HEK293 (cell line): Measurements from ENCODE around the gene F3.

ENCODE experiments used
- FEZF1 ChIP-seq: fragments of 450-650 bp; formaldehyde crosslinking; IDR thresholded peaks from 2 replicates; pipeline ENCODE4 v1.5.1; 2016; ENCODE audit warnings: missing biosample characterization, missing genetic modification characterization
- KLF10 ChIP-seq: fragments of 450-650 bp; IDR thresholded peaks from 2 replicates; pipeline ENCODE4 v1.5.1; 2018; ENCODE audit warnings: missing biosample characterization, mild to moderate bottlenecking, missing genetic modification characterization
- KLF7 ChIP-seq: fragments of 450-650 bp; formaldehyde crosslinking; IDR thresholded peaks from 2 replicates; pipeline ENCODE4 v1.5.1; 2016; ENCODE audit warnings: missing biosample characterization, missing genetic modification characterization, borderline replicate concordance
- KLF8 ChIP-seq: fragments of 450-650 bp; formaldehyde crosslinking; IDR thresholded peaks from 2 replicates; pipeline ENCODE4 v1.5.1; 2016; ENCODE audit warnings: missing biosample characterization, missing genetic modification characterization
- SP2 ChIP-seq: fragments of 450-650 bp; formaldehyde crosslinking; IDR thresholded peaks from 2 replicates; pipeline ENCODE4 v1.5.1; 2016; ENCODE audit warnings: missing biosample characterization, missing genetic modification characterization
- TCF7L2 ChIP-seq: IDR thresholded peaks from 2 replicates; pipeline ENCODE4 v1.6.1; 2011; ENCODE audit warnings: low read depth, mild to moderate bottlenecking, inconsistent platforms, low read length, moderate library complexity, borderline replicate concordance
- ZBTB17 ChIP-seq: fragments of 450-650 bp; formaldehyde crosslinking; IDR thresholded peaks from 2 replicates; pipeline ENCODE4 v1.5.1; 2016; ENCODE audit warnings: missing biosample characterization, missing genetic modification characterization
- ZBTB48 ChIP-seq: fragments of 450-650 bp; formaldehyde crosslinking; IDR thresholded peaks from 2 replicates; pipeline ENCODE4 v1.5.1; 2016; ENCODE audit warnings: missing biosample characterization, missing genetic modification characterization
- ZIC2 ChIP-seq: fragments of 450-650 bp; formaldehyde crosslinking; IDR thresholded peaks from 2 replicates; pipeline ENCODE4 v1.5.1; 2016; ENCODE audit warnings: missing biosample characterization, missing genetic modification characterization
- ZNF138 ChIP-seq: fragments of 450-650 bp; formaldehyde crosslinking; IDR thresholded peaks from 2 replicates; pipeline ENCODE4 v1.5.1; 2016; ENCODE audit warnings: missing biosample characterization, missing genetic modification characterization, borderline replicate concordance
- ZNF175 ChIP-seq: fragments of 450-650 bp; formaldehyde crosslinking; IDR thresholded peaks from 2 replicates; pipeline ENCODE4 v1.5.1; 2016; ENCODE audit warnings: missing biosample characterization, missing genetic modification characterization
- ZNF292 ChIP-seq: fragments of 450-650 bp; formaldehyde crosslinking; IDR thresholded peaks from 2 replicates; pipeline ENCODE4 v1.5.1; 2016; ENCODE audit warnings: low read depth, missing biosample characterization, missing genetic modification characterization, borderline replicate concordance
- ZNF341 ChIP-seq: fragments of 450-650 bp; formaldehyde crosslinking; IDR thresholded peaks from 2 replicates; pipeline ENCODE4; 2016; ENCODE audit warnings: low read depth, missing biosample characterization, missing genetic modification characterization
- ZNF548 ChIP-seq: fragments of 450-650 bp; formaldehyde crosslinking; IDR thresholded peaks from 2 replicates; pipeline ENCODE4 v1.5.1; 2016; ENCODE audit warnings: missing biosample characterization, missing genetic modification characterization
- ZNF707 ChIP-seq: fragments of 450-650 bp; formaldehyde crosslinking; IDR thresholded peaks from 2 replicates; pipeline ENCODE4 v1.5.1; 2016; ENCODE audit warnings: missing biosample characterization, missing genetic modification characterization
- ZNF747 ChIP-seq: fragments of 450-650 bp; formaldehyde crosslinking; IDR thresholded peaks from 2 replicates; pipeline ENCODE4 v1.5.1; 2016; ENCODE audit warnings: missing biosample characterization, missing genetic modification characterization
- ZNF791 ChIP-seq: fragments of 450-650 bp; formaldehyde crosslinking; IDR thresholded peaks from 2 replicates; pipeline ENCODE4 v1.5.1; 2016; ENCODE audit warnings: missing biosample characterization, missing genetic modification characterization
- ZNF837 ChIP-seq: fragments of 450-650 bp; formaldehyde crosslinking; IDR thresholded peaks from 2 replicates; pipeline ENCODE4 v1.5.1; 2016; ENCODE audit warnings: missing biosample characterization, missing genetic modification characterization
- ZSCAN16 ChIP-seq: fragments of 450-650 bp; formaldehyde crosslinking; IDR thresholded peaks from 2 replicates; pipeline ENCODE4 v1.5.1; 2016; ENCODE audit warnings: missing biosample characterization, missing genetic modification characterization
- ZXDB ChIP-seq: fragments of 450-650 bp; formaldehyde crosslinking; IDR thresholded peaks from 2 replicates; pipeline ENCODE4 v1.5.1; 2016; ENCODE audit warnings: missing biosample characterization, missing genetic modification characterization
- TF ChIP-seq, protein P1 (sequence below): fragments of 450-650 bp; formaldehyde crosslinking; conservative IDR thresholded peaks from 2 replicates; pipeline ENCODE4 v1.5.1; 2016; ENCODE audit warnings: low read depth, missing biosample characterization, missing genetic modification characterization
- TF ChIP-seq, protein P2 (sequence below): fragments of 450-650 bp; formaldehyde crosslinking; IDR thresholded peaks from 2 replicates; pipeline ENCODE4 v1.5.1; 2016; ENCODE audit warnings: missing biosample characterization, missing genetic modification characterization
- TF ChIP-seq, protein P3 (sequence below): fragments of 450-650 bp; formaldehyde crosslinking; conservative IDR thresholded peaks from 2 replicates; pipeline ENCODE4 v1.5.1; 2016; ENCODE audit warnings: low read depth, missing biosample characterization, missing genetic modification characterization
- TF ChIP-seq, protein P4 (sequence below): fragments of 450-650 bp; formaldehyde crosslinking; IDR thresholded peaks from 2 replicates; pipeline ENCODE4 v1.5.1; 2016; ENCODE audit warnings: missing biosample characterization, missing genetic modification characterization
- TF ChIP-seq, protein P5 (sequence below): fragments of 450-650 bp; formaldehyde crosslinking; IDR thresholded peaks from 2 replicates; pipeline ENCODE4 v1.5.1; 2016; ENCODE audit warnings: missing biosample characterization, missing genetic modification characterization

The F3 gene

DNA sequence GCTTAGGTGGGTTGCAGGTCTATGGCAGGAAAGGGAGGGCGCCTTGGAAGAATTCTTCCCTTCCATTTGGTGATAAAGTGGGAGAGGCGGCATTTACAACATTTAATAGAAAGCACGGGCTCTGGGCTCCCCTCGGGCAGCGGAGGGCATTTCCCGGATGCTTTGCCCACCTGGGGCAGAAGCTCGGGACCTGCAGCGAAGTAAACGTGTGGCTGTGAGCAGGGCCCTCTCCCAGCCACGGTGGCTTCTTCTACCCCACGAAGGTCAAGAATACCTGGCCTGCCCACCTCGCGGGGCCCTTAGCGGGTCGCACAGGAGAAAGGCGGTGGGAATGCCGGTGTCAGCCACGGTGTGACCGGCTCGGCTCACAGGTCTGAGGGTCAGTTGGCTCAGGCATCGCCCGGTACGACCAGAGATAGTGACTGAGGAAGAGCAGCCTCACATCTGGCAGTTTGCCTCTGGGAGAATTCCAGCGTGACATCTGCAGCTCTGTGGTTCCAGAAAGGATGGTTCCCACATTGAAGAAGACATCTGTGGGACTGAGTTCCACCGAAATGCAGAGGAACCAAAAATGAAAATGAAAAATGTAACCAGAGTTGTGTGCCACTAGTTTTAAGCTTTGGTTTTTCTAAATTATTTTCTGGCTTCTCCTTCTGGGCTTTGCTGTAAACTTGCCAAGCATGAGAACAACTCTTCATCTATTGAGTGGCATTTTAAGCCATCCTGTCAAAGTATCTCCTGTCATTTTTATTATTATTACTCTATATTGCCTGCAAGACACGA lies 720 bp upstream of the F3 start (continued):
- TF ChIP-seq, protein P1, sequence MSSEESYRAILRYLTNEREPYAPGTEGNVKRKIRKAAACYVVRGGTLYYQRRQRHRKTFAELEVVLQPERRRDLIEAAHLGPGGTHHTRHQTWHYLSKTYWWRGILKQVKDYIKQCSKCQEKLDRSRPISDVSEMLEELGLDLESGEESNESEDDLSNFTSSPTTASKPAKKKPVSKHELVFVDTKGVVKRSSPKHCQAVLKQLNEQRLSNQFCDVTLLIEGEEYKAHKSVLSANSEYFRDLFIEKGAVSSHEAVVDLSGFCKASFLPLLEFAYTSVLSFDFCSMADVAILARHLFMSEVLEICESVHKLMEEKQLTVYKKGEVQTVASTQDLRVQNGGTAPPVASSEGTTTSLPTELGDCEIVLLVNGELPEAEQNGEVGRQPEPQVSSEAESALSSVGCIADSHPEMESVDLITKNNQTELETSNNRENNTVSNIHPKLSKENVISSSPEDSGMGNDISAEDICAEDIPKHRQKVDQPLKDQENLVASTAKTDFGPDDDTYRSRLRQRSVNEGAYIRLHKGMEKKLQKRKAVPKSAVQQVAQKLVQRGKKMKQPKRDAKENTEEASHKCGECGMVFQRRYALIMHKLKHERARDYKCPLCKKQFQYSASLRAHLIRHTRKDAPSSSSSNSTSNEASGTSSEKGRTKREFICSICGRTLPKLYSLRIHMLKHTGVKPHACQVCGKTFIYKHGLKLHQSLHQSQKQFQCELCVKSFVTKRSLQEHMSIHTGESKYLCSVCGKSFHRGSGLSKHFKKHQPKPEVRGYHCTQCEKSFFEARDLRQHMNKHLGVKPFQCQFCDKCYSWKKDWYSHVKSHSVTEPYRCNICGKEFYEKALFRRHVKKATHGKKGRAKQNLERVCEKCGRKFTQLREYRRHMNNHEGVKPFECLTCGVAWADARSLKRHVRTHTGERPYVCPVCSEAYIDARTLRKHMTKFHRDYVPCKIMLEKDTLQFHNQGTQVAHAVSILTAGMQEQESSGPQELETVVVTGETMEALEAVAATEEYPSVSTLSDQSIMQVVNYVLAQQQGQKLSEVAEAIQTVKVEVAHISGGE (tag by site-specific recombination): peak; percentile 24; the same call in 1 of the 2 replicates
- TF ChIP-seq ZNF175 (tag by site-specific recombination) (no peak), ZNF292 (no peak), ZNF548 (no peak), ZIC2 (tag by site-specific recombination) (peak; percentile 31), TCF7L2 (no peak), ZNF138 (no peak), ZBTB48 (tag by site-specific recombination) (no peak), ZNF341 (no peak), SP2 (no peak), KLF10 (no peak), ZSCAN16 (tag by site-specific recombination) (0 out of 2 replicates have a peak, but pooled peaks have one; percentile 15), ZXDB (tag by site-specific recombination) (no peak; the same call in 1 of the 2 replicates), KLF8 (tag by site-specific recombination) (no peak), ZNF707 (tag by site-specific recombination) (no peak), ZNF747 (tag by site-specific recombination) (no peak), ZBTB17 (tag by site-specific recombination) (peak; percentile 82), FEZF1 (tag by site-specific recombination) (0 out of 2 replicates have a peak, but pooled peaks have one; percentile 18), ZNF837 (tag by site-specific recombination) (no peak), ZNF791 (tag by site-specific recombination) (no peak), KLF7 (tag by site-specific recombination) (no peak)
- TF ChIP-seq, protein P2, sequence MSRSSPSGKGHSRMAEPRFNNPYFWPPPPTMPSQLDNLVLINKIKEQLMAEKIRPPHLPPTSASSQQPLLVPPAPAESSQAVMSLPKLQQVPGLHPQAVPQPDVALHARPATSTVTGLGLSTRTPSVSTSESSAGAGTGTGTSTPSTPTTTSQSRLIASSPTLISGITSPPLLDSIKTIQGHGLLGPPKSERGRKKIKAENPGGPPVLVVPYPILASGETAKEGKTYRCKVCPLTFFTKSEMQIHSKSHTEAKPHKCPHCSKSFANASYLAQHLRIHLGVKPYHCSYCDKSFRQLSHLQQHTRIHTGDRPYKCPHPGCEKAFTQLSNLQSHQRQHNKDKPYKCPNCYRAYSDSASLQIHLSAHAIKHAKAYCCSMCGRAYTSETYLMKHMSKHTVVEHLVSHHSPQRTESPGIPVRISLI (tag by site-specific recombination): no peak
- TF ChIP-seq, protein P3, sequence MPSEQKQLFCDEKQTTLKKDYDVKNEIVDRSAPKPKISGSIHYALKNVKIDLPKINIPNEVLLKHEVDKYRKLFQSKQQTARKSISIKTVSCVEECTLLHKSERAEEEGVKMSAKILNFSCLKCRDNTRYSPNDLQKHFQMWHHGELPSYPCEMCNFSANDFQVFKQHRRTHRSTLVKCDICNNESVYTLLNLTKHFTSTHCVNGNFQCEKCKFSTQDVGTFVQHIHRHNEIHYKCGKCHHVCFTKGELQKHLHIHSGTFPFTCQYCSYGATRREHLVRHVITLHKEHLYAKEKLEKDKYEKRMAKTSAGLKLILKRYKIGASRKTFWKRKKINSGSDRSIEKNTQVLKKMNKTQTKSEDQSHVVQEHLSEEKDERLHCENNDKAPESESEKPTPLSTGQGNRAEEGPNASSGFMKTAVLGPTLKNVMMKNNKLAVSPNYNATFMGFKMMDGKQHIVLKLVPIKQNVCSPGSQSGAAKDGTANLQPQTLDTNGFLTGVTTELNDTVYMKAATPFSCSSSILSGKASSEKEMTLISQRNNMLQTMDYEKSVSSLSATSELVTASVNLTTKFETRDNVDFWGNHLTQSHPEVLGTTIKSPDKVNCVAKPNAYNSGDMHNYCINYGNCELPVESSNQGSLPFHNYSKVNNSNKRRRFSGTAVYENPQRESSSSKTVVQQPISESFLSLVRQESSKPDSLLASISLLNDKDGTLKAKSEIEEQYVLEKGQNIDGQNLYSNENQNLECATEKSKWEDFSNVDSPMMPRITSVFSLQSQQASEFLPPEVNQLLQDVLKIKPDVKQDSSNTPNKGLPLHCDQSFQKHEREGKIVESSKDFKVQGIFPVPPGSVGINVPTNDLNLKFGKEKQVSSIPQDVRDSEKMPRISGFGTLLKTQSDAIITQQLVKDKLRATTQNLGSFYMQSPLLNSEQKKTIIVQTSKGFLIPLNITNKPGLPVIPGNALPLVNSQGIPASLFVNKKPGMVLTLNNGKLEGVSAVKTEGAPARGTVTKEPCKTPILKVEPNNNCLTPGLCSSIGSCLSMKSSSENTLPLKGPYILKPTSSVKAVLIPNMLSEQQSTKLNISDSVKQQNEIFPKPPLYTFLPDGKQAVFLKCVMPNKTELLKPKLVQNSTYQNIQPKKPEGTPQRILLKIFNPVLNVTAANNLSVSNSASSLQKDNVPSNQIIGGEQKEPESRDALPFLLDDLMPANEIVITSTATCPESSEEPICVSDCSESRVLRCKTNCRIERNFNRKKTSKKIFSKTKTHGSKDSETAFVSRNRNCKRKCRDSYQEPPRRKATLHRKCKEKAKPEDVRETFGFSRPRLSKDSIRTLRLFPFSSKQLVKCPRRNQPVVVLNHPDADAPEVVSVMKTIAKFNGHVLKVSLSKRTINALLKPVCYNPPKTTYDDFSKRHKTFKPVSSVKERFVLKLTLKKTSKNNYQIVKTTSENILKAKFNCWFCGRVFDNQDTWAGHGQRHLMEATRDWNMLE: no peak
- TF ChIP-seq, protein P4, sequence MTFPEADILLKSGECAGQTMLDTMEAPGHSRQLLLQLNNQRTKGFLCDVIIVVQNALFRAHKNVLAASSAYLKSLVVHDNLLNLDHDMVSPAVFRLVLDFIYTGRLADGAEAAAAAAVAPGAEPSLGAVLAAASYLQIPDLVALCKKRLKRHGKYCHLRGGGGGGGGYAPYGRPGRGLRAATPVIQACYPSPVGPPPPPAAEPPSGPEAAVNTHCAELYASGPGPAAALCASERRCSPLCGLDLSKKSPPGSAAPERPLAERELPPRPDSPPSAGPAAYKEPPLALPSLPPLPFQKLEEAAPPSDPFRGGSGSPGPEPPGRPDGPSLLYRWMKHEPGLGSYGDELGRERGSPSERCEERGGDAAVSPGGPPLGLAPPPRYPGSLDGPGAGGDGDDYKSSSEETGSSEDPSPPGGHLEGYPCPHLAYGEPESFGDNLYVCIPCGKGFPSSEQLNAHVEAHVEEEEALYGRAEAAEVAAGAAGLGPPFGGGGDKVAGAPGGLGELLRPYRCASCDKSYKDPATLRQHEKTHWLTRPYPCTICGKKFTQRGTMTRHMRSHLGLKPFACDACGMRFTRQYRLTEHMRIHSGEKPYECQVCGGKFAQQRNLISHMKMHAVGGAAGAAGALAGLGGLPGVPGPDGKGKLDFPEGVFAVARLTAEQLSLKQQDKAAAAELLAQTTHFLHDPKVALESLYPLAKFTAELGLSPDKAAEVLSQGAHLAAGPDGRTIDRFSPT: peak; percentile 70; the same call in 1 of the 2 replicates
- TF ChIP-seq, protein P5, sequence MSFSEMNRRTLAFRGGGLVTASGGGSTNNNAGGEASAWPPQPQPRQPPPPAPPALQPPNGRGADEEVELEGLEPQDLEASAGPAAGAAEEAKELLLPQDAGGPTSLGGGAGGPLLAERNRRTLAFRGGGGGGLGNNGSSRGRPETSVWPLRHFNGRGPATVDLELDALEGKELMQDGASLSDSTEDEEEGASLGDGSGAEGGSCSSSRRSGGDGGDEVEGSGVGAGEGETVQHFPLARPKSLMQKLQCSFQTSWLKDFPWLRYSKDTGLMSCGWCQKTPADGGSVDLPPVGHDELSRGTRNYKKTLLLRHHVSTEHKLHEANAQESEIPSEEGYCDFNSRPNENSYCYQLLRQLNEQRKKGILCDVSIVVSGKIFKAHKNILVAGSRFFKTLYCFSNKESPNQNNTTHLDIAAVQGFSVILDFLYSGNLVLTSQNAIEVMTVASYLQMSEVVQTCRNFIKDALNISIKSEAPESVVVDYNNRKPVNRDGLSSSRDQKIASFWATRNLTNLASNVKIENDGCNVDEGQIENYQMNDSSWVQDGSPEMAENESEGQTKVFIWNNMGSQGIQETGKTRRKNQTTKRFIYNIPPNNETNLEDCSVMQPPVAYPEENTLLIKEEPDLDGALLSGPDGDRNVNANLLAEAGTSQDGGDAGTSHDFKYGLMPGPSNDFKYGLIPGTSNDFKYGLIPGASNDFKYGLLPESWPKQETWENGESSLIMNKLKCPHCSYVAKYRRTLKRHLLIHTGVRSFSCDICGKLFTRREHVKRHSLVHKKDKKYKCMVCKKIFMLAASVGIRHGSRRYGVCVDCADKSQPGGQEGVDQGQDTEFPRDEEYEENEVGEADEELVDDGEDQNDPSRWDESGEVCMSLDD (tag by site-specific recombination): no peak; the same call in 1 of the 2 replicates
